ENCODE measurements around the gene PITPNC1.

- TF ChIP-seq CTCF (IDR thresholded peaks at IDR 0.05) (no peak), ZFX (IDR thresholded peaks at IDR 0.05; ENCODE audit: borderline replicate concordance) (no peak)
These were observed 54.4 kb downstream of the PITPNC1 start for GRCh38 chr17:67431249-67432015.
